ENCODE data around the gene C5orf47.

- TF ChIP-seq CTCF (IDR thresholded peaks at IDR 0.05; ENCODE audit: low read depth, low read length, missing input control) (no peak), RAD21 (IDR thresholded peaks at IDR 0.05) (no peak), JUND (IDR thresholded peaks at IDR 0.05) (no peak), EGR1 (IDR thresholded peaks at IDR 0.05; ENCODE audit: low read depth in 2 of 2) (no peak), HNF4A (conservative IDR thresholded peaks at IDR 0.05) (no peak)
- TF ChIP-seq, protein P1, sequence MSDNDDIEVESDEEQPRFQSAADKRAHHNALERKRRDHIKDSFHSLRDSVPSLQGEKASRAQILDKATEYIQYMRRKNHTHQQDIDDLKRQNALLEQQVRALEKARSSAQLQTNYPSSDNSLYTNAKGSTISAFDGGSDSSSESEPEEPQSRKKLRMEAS (IDR thresholded peaks at IDR 0.05), result no peak
Measured at GRCh38 chr5:173944511-173944910, 44.5 kb upstream of the C5orf47 start.

All from liver (tissue), 3 donors.